Stimulated activated CD8-positive, alpha-beta memory T cell treated with anti-CD3 and anti-CD28 coated beads, Interleukin-4, amount 100 ng/mL, for 48 hours (primary cell): ENCODE data around the gene CREB5.

ENCODE experiments used
- DNase-seq: peaks from one replicate; pipeline ENCODE4 v3.0.0-alpha.2; 2020

Gene CREB5

GRCh38 chr7:28481091-28481926, 69.0 kb downstream of the CREB5 start:
- no peak for DNase-seq

GRCh38 chr7:28483112-28483511, 70.8 kb downstream of the CREB5 start:
- no peak for DNase-seq

- no peak for DNase-seq
Observed at GRCh38 chr7:28483908-28484605, 71.7 kb downstream of the CREB5 start.

GRCh38 chr7:28484606-28484935, 72.3 kb downstream of the CREB5 start:
- no peak for DNase-seq

- DNase-seq: no peak
Observed at GRCh38 chr7:28487487-28487886, 75.2 kb downstream of the CREB5 start.

DNA sequence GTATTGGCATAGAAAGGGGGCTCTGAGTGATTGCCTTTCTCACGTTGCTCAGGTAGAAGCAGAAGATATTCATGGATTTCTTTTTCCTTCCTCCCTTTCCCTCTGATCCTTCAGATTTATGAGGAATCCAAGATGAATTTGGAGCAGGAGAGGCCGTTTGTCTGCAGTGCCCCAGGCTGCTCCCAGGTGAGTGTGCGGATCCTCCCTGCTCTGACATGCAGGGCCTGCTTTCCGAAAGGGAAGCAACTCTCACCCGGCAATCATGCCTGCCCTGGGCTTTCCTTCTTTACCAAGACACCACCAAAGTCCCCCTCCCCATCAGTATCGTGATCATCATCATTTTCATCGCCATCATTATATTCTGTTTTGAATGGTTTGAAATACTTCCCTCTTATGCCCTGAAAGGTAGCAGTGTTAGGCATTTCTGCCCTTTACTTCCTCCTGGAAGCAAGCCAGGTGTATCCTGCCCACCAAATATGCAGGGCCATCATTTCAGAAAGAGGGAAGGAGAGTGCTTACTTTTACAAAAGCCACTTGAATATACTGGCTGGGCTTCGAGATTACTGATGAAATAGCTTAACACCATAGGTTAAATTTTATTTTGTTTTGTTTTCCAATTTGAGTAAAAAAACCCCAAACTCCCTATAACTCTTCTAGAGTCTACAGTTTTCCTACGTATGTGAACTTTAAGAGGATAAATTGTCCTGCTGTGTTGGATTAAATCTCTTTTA, 75.9 kb downstream of the CREB5 start:
- DNase-seq: no peak

DNA sequence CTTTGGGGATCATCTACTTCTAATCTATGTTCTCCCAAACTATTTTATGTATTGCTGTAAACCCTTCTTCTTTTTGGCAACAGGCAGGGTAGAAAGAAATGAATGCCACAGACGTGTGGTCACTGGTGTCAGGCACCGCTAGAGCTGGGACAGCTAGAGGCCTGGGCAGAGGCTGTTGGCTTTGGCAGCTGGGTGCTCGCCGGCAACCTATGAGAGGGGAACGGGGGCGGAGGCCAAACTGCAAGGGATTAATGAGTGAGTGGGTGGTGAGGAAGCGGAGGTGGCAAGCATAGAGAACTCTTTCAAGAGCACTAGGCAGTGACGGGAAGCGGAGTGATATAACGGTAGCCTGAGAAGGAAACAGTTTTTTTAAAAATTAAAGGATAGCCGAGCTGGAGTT, 78.5 kb downstream of the CREB5 start:
- no peak for DNase-seq

- no peak for DNase-seq
Observed at GRCh38 chr7:28493477-28493876, 81.2 kb downstream of the CREB5 start.

GRCh38 chr7:28497009-28497408, 84.7 kb downstream of the CREB5 start:
- no peak for DNase-seq

GRCh38 chr7:28498636-28499035, 86.3 kb downstream of the CREB5 start:
- DNase-seq: no peak

- DNase-seq: no peak
Observed at GRCh38 chr7:28500138-28500537, 87.8 kb downstream of the CREB5 start.

GRCh38 chr7:28502408-28502807, 90.1 kb downstream of the CREB5 start:
- no peak for DNase-seq

GRCh38 chr7:28503396-28503795, 91.1 kb downstream of the CREB5 start:
- no peak for DNase-seq

- no peak for DNase-seq
Observed at GRCh38 chr7:28505014-28505413, 92.7 kb downstream of the CREB5 start.

DNA sequence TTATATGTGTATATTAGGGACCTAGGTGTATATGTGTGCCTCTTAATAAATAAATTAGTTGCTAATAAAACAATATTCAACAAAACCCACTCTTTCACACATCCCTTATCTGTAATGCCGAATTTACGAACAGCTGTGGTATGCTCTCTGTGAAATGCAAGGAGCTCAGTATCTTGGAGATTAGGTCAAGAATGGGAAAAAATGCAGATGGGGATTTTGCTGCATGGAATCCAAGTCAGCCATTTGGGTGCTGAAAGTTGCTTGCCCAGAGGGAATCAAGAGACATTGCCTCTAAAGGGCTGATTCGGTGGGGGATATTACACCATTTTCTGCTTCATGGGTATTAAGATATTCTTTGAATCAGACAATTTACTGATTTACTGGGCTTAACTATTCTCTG, 93.5 kb downstream of the CREB5 start:
- no peak for DNase-seq

- DNase-seq: no peak
Observed at GRCh38 chr7:28507525-28508282, 95.4 kb downstream of the CREB5 start.

GRCh38 chr7:28509251-28510025, 97.1 kb downstream of the CREB5 start:
- no peak for DNase-seq

DNA sequence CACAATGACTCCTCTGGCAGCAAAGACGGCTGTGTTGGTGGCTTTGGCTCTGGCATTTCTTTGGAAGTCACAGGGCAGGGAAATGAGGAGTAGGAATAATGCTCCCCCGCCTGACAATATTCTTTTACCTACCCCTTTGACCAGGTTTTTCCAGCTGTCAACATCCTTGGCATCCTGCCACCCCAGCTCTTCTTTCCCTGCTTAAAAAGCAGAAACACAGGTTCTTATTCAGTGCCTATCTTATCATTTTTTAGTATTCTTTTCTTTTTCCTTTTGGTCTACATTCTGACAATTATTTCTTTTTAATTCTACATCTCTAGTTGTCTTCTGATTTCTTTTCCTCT, 97.7 kb downstream of the CREB5 start:
- no peak for DNase-seq

DNA sequence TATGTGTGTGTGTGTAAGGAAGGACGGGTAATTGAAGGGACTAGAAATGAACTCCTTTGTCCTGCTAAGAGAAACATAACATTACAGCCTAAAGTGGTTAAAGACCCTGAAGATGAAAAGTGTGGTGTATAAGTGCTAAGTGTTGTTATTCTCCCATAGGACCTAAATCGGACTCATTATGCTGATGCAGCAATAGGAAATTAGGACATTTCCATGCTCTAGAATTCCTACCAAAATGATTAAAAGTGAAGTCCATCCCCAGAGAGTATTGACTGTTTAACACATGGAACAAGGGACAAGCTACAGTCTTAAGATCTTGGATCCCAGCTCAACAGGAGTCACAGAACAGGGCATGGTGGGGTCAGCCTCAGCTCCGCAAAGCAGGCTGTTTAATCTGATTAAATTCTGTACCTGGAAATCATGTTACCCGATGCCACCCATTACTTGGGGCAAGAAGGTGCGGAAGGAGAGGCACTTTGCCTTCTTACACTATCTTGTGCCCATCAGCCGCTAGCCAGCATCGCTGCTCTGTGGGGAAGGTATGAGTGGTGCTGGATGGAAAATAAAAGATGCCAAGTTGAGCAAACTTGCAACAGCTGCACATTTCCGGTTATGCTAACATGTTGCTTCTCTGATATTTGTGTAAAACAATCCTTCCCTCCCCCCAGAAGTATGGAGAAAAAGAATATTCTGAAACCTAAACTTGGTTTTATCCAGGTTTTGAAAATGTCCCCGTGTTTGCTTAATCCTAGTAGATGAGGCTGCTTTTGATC, 100.5 kb downstream of the CREB5 start:
- no peak for DNase-seq

- no peak for DNase-seq
Observed at GRCh38 chr7:28516390-28517172, 104.3 kb downstream of the CREB5 start.

DNA sequence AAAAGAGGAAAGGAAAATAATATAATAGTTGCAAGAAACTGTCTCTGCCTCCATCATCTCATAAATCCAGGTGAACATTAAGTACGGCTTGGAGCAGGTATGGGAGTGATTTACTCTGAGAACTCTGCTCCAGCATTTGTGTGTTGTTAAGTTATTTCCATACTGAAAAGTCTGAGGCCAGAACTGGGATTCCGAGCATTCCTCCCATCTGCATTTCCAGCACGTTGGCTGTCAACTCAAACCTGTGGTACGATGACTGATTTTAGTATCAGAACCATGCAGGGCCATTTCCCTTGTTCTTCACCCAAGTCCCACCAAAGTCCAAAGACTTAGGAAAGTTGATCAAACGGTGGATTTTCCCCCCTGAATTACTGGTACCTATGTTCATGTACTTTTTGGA, 104.9 kb downstream of the CREB5 start:
- no peak for DNase-seq
